Measurements from ENCODE around the gene ZNF2.
A peak's percentile ranks its signal among the peaks of the same experiment; 100 is the strongest.

Gene ZNF2

DNA sequence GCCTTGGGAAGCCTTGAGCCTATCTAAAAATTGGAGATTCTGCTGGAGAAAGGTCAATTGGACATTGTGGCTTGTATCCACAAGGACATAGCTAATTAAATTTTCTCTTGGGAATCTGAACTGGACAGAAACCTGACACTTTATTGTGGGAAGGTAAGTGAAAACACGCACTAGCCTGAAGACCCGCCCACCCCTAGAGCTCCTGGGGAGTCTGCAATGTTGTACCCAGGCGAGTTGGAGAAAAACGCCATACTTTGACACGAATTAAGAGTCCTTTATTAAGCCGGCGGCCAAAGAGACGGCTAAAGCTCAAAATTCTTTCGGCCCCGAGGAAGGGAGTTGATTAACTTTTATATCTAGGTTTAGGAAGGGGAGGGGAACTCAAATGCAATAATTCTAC is 40.5 kb downstream of the ZNF2 start:
- DNase-seq (ENCODE audit: low read depth, low spot score) = no peak

DNA sequence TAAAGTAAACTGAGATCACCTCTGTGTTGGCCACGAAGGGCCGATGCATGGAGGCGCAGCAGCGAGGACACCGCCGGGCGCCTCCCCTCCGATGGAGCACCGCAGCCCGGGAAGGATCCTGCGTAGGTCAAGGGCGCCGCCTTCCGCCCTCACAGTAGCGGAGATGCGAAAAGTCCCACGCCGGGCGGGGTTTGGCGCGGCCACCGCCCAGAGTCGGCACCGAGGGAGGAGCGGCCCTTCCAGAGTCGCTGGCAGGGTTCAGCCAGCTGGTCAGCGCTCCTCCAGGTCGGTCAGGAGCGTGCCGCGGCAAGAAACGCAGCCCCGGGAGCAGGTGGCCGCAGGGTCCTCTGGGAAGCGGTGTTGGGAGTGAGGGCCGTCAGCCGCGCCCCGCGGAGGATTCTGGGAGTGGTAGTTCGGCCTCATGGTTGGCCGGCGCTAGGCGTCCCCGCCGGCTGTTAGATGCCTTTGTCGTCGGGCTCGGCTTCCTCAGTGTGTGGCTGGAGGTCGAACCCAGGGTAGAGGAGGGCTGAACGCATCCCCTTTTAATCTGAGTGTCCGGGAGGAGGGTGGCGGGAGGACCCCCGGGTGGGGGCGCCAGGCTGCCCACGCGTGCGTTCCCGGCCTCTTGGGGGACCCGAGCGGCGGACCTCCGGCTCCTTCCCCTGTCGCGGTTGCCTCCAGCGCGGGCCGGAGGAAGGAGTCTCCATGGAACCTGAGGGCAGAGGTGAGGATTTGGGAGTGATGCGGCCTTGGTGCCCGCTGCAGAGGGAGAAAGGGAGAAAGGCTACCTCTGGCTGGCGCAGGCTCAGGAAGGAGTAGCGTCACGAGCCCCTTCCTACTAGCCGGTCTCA is 41.7 kb downstream of the ZNF2 start, which contains the start of gene ZNF892:
TSS of gene ZNF892 (plus strand) at position 411 of the 851 bp plus-strand sequence. CDS start at position 706, 295 bp downstream.
- DNase-seq (ENCODE audit: low read depth, low spot score) = peak; percentile 80

DNA sequence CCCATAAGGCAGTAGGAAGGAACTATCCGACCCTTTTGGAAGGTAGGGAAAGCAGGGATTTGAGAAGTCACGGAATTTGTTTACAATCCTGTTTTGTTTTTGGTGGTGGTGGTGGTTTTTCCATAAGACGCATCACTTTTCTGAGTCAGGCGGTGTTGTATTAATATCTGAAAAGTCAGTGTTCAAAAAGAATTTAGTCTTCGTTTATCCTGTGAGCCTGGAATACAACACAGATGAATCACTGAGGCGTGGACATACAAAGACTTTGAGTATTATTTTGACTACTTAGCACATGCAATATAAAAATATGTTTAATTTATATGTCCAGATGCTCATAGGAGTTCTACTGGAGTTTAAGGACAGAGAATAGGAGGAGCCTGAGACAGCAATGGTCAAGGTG is 42.5 kb downstream of the ZNF2 start:
- no peak for DNase-seq (ENCODE audit: low read depth, low spot score)

DNA sequence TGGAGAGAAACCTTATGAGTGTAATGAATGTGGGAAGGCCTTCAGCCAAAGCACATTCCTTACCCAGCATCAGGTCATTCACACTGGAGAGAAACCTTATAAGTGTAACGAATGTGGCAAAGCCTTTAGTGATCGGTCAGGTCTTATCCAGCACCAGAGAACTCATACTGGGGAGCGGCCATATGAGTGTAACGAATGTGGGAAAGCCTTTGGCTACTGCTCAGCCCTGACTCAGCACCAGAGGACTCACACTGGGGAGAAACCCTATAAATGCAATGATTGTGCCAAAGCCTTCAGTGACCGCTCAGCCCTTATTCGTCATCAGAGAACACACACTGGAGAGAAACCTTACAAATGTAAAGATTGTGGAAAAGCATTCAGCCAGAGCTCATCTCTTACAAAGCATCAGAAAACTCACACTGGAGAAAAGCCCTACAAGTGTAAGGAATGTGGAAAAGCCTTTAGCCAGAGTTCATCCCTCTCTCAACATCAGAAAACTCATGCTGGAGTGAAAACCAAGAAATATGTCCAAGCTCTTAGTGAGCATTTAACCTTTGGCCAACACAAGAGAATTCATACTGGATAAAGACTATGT is 49.5 kb downstream of the ZNF2 start:
- no peak for DNase-seq (ENCODE audit: low read depth, low spot score)

DNA sequence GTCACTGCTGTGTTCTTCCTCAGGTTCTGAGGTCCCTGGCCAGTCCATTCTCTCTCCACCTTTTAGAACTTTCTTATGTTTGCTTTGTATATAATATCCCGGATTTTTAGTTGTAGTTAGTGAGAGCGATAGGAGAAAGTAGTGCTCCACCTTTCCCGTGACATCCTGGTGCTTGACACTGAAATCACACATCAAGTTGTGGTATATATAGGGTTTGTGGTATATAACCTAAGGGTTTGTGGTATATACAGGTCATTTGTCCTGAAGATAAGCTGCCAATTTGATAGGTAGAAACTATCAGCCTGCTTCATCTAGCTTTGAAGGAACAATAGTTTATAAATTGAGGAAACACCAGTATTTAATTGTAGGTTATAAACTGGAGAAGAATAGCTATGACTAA is 54.8 kb downstream of the ZNF2 start:
- DNase-seq (ENCODE audit: low read depth, low spot score) = no peak

DNA sequence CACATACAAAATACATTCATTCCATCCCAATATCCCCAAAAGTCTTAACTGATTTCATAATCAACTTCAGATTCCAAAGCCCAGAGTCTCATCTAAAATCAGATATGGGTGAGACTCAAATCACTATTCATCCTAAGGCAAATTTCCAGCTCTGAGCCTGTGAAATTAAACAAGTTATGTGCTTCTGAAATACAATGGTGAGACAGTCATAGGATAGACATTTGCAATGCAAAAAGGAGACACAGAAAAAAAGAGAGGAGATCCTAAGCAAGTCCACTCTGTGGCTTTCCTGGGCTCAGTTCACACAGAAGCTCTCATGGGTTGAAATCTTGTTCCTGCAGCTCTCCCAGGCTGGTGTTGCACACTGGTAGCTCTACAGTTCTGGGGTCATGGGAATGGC is 60.0 kb downstream of the ZNF2 start:
- no peak for DNase-seq (ENCODE audit: low read depth, low spot score)

DNA sequence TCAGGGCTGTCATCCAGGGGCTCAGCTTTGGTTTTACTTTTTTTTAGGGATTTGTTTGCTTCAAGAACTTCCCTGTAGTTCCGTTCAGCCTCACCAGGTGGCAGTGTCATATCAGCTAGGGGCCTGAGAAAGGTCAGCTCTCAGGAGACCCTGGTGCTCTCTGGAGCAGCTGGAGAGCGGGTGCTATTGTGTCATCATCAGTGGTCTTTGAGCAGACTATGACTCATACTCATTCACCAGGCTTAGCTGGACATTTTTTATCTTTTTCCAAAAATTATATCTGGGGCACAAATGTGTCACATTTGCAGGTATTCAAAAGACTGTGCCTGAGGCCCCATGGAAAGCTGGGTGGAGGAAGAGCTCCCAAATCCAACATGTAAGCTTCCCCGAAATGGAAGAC is 66.1 kb downstream of the ZNF2 start:
- peak; percentile 50 for DNase-seq (ENCODE audit: low read depth, low spot score)

DNA sequence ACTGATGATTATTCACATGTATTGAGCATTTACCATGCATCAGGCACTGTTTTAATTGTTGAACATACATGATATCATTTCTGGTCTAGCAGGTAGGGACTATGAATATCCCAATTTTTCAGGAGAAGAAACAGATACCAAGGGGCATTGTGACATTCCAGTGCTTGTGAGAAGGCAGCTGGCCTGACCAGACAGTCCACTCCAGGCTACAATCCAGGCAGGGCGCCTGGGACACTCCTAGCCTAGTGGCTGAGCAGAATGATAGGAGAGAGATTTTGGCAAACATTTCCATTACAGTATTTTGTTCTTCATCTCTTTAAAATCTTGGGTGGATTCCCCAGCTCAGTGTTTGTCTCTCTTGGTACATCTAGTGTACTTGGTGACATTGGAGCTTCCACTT is 66.6 kb downstream of the ZNF2 start:
- DNase-seq (ENCODE audit: low read depth, low spot score) = no peak

Data from iPS DF 19.7 (cell line).